Stimulated activated naive CD8-positive, alpha-beta T cell treated with anti-CD3 and anti-CD28 coated beads, Interleukin-15, Interleukin-2, amounts not matched to agents 100 U/mL and 50 U/mL, for 24 hours (primary cell): Measurements from ENCODE around the gene DCXR.

Source experiments
- ATAC-seq: fragments of 150-1000 bp; cut with Tn5 transposase; one replicate; pipeline ENCODE4 v1.10.0; 2021
- DNase-seq: peaks from one replicate; pipeline ENCODE4 v3.0.0; 2021

Gene DCXR

GRCh38 chr17:82011617-82012187 lies 25.8 kb downstream of the DCXR start:
- DNase-seq (no peak), ATAC-seq (no peak)

- ATAC-seq (no peak), DNase-seq (no peak)
Measured at GRCh38 chr17:82010575-82011525, 26.6 kb downstream of the DCXR start.

GRCh38 chr17:82009413-82009812 lies 28.1 kb downstream of the DCXR start:
- peak; percentile 21 for ATAC-seq

GRCh38 chr17:82008941-82009405 lies 28.5 kb downstream of the DCXR start:
- ATAC-seq (no peak), DNase-seq (no peak)

More at GRCh38 chr17:82009413-82009812, 28.1 kb downstream of the DCXR start:
- no peak for DNase-seq

- DNase-seq (no peak), ATAC-seq (no peak)
Measured at GRCh38 chr17:82008258-82008940, 29.1 kb downstream of the DCXR start.

- no peak for ATAC-seq
Measured at GRCh38 chr17:82007495-82008257, 29.8 kb downstream of the DCXR start.

GRCh38 chr17:82007228-82007494 lies 30.3 kb downstream of the DCXR start:
- ATAC-seq (no peak), DNase-seq (no peak)

More at GRCh38 chr17:82007495-82008257, 29.8 kb downstream of the DCXR start:
- no peak for DNase-seq

- no peak for ATAC-seq
Measured at GRCh38 chr17:82006468-82007227, 30.8 kb downstream of the DCXR start.

GRCh38 chr17:82005701-82006348 lies 31.7 kb downstream of the DCXR start:
- DNase-seq (no peak), ATAC-seq (no peak)

More at GRCh38 chr17:82006468-82007227, 30.8 kb downstream of the DCXR start:
- no peak for DNase-seq

- no peak for DNase-seq
- no peak for ATAC-seq
Measured at GRCh38 chr17:82004517-82005455, 32.7 kb downstream of the DCXR start.

- ATAC-seq (peak; percentile 69), DNase-seq (peak; percentile 35)
Measured at GRCh38 chr17:82003411-82004381, 33.8 kb downstream of the DCXR start.

- no peak for ATAC-seq
- DNase-seq, result no peak
Measured at GRCh38 chr17:82001571-82002056, 35.9 kb downstream of the DCXR start.

GRCh38 chr17:82000803-82001570 lies 36.5 kb downstream of the DCXR start:
- DNase-seq (no peak), ATAC-seq (no peak)

GRCh38 chr17:81999976-82000802 lies 37.3 kb downstream of the DCXR start:
- DNase-seq, result no peak
- no peak for ATAC-seq

- no peak for ATAC-seq
Measured at GRCh38 chr17:81999587-81999975, 37.9 kb downstream of the DCXR start.

GRCh38 chr17:81998691-81999438 lies 38.6 kb downstream of the DCXR start:
- DNase-seq (no peak), ATAC-seq (no peak)

More at GRCh38 chr17:81999587-81999975, 37.9 kb downstream of the DCXR start:
- no peak for DNase-seq
